NCI-H748 (cell line): ENCODE data around the gene OR52J3.
"Not testable (repeated sequence)": the region's sequence is repeated elsewhere in the genome, so short reads cannot be mapped to it uniquely, and the experiment has no call there.

Source experiments
- DNase-seq: peaks from one replicate; lab custom pipeline; 2025; ENCODE audit not compliant: unreplicated experiment; lab: John Stamatoyannopoulos, UW

The OR52J3 gene

DNA sequence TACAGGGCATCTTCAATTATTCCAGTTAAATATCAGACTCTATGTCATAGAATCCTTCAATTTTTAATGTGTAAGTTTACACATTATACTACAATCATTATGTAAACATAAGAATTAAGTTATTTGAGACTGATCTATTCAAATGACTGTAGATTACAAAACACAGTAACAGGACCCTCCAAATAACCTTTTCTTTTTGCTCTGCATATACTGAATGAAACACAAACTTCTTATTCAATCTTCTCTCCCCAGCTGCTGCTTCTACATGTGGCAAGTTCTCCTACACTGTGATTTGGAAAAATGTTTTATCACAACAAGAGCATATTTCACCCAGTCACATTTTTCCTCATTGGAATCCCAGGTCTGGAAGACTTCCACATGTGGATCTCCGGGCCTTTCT is at the start of gene OR52J3:
Gene OR52J3, plus strand, starts transcription at position 301 of the 400 bp plus-strand sequence. Its CDS starts 0 bp downstream, at position 301.
- DNase-seq = no peak

DNA sequence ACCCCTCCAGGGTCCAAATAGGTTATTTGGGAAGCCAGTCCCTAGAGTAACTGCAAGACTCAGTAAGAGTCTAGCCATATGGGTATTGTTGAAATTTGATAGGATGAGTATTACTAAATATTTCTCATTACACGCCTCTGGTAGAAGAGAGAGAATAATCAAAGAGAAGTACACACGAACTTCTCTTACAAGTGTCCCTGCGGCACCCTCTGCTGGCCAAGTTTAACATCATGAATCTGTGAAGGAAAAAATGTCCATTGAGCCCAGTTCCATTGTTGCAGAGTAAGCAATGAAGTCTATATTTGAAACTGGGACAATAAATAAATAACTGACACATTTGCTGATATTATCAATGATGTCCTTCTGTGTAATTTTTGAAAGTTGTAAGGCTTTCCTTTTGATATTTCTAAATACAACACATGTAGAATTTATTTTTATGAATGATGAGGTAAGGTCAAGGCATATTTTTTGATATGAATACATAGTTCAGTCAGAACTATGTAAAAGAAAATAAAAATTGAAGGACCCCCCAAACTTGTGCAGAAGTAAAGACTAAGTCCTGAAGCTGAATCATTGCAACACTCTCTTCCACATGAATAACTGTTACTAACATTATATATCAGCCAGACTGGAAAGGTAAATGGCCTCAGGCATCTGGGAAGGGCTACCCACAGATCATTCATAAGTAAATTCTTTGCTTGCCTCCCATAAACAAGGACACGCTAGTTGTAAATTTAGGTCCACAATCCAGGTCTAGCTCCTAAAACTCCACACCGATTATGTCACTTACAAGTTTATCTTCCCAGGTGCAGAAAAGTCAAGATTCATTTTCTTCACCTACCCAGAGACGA is 41.7 kb upstream of the OR52J3 start:
- DNase-seq = peak; percentile 87

DNA sequence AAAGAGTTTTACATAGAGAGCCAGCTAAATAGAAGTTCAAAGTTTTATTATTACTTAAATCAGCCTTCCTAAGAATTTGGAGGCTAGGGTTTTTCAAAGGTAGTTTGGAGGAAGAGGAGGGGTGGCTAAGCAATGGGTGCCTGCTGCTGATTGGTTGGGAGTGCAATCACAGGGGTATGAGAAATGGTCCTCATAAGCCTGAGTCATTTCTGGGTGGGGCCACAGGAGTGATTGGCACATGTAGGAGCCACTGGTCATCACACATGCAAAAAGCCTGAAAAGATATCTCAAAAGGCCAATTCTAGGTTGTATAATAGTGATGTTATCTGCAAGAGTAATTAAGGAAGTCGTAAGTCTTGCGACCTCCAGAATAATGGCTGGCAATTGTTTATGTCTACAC is 38.8 kb upstream of the OR52J3 start:
- DNase-seq = no peak

DNA sequence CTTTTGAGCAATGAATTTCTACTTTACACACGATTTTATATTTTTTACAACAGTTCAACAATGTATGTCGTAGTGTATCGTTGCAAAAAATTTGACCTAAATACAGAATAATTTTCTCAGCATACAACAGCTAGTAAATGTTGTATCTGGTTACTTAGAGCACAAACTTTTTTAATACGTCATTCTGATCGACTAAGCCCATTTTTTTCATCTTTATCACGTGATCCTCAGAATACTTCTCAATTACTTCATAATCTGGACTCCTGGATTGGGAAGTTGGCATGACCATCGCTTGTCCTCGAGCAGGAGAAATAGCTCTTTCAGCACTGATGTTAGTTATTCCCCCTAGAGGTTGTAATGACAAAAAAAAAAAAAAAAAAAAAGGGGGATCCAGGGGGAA is 35.1 kb upstream of the OR52J3 start:
- no peak for DNase-seq

DNA sequence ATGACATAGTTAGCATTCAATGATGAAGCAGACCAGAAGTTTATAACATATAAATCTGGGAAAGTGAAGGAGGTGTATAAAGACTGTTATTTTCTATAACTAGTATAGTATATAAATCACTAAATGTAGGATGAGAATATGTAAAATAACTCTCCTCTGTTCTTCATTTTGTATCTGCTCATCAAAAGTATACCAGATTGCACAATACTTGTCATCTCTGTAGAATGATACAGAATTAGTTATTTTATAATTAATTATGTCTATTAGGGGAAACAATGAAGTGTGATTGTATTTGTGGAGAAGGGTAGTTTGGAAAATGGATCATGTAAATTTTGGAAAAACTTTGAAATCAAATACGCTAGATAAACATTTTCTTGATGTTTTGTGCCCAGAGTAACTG is 33.3 kb upstream of the OR52J3 start:
- DNase-seq = no peak

DNA sequence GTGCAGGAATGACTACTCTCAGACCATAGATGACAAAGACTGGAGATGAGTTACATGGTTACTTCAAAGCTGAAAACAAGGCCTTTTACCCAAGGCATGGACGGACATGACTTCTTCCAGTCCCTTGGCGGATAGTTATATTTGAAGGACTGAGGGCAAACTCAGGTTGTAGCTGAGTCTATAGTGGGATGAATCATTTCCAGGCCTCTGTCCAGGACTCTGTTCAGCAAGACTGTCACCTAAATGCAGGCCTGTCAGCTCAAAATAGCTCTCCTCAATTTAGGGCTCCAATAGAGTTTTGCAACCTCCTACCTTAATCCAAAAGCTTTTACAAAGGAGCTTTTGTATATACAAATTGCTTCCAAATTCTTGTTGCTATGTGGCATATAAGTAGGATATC is 24.3 kb upstream of the OR52J3 start:
- no peak for DNase-seq

DNA sequence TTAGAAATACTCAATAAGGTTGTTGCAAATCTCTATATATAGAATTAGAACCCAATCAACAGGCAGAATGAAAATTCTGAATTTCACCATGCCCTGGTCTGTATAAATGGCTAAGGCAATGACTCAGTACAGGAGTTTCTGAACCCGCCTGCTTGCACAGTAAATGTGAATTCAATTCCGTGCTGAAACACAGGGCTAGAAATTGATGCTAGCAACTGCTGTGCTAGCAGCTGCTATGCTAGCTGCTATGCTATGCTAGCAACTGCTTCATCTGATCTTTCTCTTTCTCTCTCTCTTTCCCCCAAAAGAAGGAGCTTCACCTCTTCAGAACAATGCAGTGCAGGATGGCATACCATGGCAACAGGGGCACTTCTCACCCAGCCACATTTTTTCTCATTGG is 9.7 kb upstream of the OR52J3 start:
- DNase-seq = no peak

DNA sequence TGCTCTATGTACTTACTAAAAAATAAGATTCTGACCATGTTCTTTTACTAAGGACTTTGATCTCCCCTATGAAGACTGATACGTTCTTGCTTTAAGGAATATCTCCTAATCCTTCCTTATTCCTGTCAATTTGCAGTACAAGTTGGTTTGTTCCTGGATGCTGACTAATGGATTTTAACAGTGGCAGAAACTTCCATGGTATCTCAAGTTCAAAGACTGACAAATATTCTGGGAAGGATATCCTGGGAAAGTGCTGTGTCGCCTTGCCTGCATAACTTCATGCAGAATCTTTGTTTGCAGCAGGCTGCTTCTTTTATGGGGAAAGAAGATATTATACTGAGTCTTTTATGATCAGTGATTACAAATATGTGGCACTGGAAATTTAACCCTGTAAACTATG is 8.4 kb upstream of the OR52J3 start:
- no peak for DNase-seq

DNA sequence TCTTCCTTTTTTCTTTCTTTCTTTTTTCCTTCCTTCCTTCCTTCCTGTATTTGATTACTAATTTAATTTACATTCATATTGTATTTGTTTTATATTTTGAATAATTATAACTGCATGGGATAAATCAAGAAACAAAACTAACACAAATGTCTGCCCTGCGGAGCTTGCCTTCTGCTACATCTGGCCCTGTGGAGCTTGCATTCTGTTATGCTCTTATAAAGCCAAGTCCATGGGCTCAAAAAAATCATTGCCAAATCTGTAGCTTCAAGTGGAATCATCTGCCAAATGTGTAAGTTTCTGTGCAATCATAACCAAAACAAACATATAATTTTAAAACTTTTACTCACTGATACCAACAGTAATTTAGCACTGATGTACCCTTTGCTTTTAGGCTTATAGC is 8.0 kb upstream of the OR52J3 start:
- DNase-seq = no peak

DNA sequence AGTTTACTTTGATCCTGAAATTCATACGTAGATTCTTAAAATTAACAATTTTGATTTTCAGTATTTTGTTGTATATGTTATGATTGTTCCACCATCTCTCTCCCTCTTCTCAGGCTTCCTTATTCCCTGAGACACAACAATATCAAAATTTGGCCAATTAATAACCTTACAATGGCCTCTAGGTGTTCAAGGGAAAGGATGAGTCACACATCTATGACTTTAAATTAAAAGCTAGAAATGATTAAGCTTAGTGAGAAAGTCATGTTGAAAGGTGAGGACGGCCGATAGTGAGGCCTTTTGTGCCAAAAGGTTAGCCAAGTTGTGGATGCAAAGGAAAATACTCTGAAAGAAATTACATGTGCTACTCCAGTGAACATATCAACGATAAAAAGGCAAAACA is 5.5 kb upstream of the OR52J3 start:
- DNase-seq = no peak

DNA sequence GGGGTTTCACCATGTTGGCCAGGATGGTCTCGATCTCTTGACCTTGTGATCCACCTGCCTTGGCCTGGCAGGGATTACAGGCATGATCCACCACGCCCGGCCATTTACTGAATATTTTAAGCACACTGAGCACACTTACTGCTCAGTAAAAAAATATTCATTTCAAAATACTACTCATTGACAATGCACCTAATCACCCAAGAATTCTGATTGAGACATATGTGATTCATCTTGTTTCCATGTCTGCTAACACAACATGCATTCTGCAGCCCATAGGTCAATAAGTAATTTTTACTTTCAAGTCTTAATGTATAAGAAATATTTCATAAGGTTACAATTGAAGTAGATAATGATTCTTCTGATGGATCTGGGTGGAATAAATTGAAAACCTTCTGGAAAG is 4.2 kb upstream of the OR52J3 start:
- DNase-seq = no peak

DNA sequence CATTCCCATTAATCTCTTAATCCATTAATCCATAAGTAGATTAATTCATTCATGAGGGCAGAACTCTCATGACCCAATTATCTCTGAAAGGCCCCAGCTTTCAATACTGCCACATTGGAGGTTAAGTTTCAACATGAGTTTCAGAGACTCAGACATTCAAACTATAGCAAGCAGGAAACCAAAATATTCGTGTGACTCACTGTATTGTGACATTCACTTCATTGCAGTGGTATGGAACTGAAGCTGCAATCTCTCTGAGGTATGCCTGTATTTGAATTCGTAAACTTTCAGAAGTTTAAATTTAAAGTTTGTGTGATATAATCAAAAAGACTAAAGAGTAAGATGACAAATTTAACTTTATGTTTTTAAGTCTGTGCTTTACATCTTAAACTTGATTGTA is 2.9 kb upstream of the OR52J3 start:
- DNase-seq = no peak

DNA sequence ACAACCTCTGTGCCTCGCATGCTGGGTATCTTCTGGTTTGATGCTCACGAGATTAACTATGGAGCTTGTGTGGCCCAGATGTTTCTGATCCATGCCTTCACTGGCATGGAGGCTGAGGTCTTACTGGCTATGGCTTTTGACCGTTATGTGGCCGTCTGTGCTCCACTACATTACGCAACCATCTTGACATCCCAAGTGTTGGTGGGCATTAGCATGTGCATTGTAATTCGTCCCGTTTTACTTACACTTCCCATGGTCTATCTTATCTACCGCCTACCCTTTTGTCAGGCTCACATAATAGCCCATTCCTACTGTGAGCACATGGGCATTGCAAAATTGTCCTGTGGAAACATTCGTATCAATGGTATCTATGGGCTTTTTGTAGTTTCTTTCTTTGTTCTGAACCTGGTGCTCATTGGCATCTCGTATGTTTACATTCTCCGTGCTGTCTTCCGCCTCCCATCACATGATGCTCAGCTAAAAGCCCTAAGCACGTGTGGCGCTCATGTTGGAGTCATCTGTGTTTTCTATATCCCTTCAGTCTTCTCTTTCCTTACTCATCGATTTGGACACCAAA is 516 bp downstream of the OR52J3 start:
- DNase-seq = no peak

DNA sequence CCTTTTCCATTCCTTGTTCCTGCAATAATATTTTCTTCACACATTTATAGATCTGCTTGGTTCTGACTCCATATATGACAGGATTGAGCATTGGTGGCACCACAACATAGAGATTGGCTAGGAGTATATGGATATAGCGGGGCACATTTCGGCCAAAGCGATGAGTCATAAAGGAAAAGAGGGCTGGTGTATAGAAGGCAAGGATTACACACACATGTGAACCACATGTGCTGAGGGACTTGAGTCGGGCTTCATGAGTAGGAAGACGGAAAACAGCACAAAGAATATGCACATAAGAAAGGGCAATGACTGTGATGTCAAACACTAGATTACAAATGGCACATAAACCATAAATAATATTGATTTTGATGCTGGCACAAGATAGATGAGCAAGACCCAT is 12.4 kb downstream of the OR52J3 start:
- not testable (repeated sequence) for DNase-seq

DNA sequence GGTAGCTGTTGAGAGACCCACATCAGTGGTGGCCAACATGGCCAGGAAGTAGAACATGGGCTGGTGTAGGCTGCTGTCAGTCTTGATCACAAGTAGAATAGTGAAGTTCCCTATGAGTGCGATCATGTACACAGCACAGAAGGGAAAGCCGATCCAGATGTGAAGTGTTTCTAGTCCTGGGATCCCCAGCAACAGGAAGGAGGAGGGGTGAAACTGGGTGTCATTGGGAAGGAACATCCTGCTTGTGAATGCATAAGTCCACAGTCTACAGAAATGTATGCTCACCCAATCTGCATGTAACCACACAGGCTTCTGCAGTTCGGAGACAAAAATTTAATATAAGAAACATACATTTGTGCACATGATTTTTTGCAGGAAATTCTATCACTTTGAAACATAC is 13.1 kb downstream of the OR52J3 start, which contains the start of gene OR52E2:
Gene OR52E2, minus strand, starts transcription at position 237 of the 400 bp plus-strand sequence. Its CDS starts 0 bp downstream, at position 237.
- no peak for DNase-seq

DNA sequence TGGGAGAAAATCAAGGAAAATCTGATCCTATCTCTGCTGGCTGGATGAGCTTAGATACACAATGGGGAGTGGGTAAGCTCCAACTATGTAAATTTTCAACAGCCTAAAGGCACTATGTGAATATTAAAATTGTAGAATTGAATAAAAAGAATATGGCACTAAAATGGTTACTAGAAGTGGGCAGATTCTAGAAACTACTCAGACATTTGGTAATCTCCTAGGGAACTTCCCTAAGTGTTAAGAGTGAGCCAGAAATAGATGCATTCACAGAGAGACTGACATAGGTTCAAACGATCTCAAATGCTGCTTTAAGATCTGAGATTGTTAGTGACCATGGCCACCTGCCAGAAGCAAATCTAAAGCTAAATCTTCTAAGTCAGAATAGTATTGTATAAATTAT is 18.7 kb downstream of the OR52J3 start:
- no peak for DNase-seq

DNA sequence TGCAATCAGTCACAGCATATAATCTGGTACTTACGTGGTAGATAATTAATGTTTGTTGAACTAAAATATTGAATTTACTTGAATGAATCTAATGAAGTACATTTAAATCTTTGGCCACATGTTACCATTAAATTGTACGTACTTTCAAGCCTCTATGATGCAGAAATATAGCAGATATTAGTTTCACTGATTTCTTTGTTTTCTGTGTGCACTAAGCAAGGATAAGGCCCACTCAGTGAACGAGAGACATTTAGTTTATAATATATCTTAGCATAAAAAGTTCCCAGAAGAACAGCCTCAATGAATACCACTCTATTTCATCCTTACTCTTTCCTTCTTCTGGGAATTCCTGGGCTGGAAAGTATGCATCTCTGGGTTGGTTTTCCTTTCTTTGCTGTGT is 22.9 kb downstream of the OR52J3 start, which contains the start of gene OR52E1:
Gene OR52E1, plus strand, starts transcription at position 301 of the 400 bp plus-strand sequence.
- DNase-seq = no peak

DNA sequence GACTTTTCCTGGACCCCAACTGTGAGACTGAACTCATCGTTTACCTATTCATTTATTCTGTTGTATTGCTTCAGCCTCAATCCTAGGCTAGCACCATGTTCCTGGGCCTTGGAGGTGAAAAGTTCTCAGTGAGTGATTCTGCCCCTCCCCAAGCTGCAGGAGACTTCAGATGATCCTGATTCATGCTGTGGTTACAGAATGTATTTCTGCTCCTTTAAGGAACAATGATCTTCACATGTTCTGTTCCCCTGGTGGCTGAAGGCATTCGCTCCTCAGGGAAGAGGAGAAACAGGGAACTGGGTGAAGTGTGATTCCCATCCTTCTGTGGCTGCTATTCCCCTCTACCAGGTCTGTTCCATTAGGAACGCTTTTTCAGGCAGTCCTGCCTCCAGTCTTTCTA is 25.5 kb downstream of the OR52J3 start:
- no peak for DNase-seq

DNA sequence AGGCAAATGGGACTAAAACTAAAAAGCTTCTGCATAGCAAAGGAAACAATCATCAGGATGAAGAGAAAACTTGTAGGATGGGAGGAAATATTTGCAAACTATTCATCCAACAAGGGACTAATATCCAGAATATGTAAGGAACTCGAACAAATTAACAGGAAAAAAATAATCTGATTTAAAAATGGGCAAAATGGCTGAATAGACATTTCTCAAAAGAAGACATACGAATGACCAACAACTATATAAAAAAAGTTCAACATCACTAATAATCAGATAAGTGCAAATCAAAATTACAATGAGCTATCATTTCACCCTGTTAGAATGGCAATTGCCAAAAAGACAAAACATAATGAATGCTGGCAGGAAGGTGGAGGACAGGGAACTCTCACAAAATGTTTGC is 35.1 kb downstream of the OR52J3 start:
- DNase-seq = no peak

DNA sequence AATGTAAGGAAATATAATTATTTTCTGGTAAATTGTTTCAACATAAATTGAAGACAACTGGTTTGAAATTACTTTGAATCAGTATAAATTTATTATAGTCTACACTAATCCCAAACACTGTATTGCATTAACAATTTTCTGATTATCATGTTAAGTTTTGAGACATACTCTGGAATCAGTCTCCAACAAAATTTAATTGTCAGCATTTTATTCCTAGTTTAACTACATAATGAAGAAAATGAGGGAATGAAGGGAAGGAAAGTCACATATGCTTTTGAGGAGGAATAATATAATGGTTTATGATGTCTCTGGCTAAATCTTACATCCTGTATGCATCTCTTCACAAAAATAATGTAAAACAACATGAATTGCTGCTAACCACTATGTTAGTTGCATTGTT is 37.3 kb downstream of the OR52J3 start:
- no peak for DNase-seq

DNA sequence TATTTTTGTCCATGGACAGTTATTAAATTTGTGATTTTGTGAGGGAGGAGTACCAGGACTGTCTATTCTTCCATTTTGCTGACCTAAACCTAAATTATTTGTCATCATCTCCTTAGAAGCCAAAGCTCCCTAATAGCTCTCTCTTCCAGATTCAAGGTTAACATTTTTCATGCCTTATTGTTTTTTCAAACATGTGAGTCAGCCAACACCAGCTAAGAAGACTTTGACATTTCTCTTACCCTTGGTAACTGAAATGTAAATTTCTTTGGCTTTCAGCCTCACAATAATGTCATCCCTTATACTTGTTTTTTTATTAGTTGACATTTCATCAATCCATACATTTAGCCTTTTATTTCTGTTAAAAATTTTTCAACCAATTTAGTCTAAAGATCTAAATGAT is 42.2 kb downstream of the OR52J3 start:
- no peak for DNase-seq

DNA sequence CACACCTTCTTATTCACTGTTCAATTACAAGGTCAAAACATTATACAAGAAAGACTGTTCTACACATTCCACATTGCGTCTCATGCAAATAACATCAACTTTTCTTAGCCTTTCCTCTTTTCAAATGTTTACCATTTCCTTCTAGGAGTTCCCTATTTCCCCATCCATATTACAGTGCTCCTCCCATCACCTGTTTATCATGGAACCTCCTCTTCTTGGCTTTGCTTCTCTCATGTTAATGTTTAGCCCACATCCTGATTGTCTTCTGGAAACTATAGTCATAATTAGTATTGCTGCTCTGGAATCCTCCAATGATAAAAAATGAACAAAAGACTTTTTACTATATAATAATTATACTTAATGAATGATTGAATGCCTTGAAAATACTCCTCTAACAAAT is 44.3 kb downstream of the OR52J3 start:
- DNase-seq = no peak
